ENCODE data around the gene UBE2E2. TPM values are rescaled to one million over a fixed set of nuclear protein-coding genes. Genes with fewer than 3 reads are reported as not detected.

Gene UBE2E2
- total RNA-seq, 2 experiments from 2014 or later, result 0.55 to 1.3 TPM

GRCh38 chr3:23546181-23546580 is 343.1 kb downstream of the UBE2E2 start:
- no peak overlapping the region for H3K27ac Mint-ChIP-seq
- no peak overlapping the region for H3K4me3 Mint-ChIP-seq
- no peaks in the 10 kb centered on the region for H3K36me3 Mint-ChIP-seq (ENCODE audit: low read depth)
- CTCF ChIA-PET, result no interaction called here
- POLR2A ChIA-PET, result no interaction called here
- DNase-seq, result no peak
- H3K9me3 Mint-ChIP-seq, result no peaks in the 10 kb centered on the region
- H3K27me3 Mint-ChIP-seq, result no peaks in the 10 kb centered on the region
- no peaks in the 10 kb centered on the region for H3K4me1 Mint-ChIP-seq

GRCh38 chr3:23547905-23548650 is 345.0 kb downstream of the UBE2E2 start:
- DNase-seq, result no peak

GRCh38 chr3:23548706-23549105 is 345.6 kb downstream of the UBE2E2 start:
- H3K4me1 Mint-ChIP-seq, result no peaks in the 10 kb centered on the region
- H3K9me3 Mint-ChIP-seq, result no peaks in the 10 kb centered on the region
- DNase-seq, result no peak
- ChIA-PET CTCF (no interaction called here), POLR2A (no interaction called here)
- no peak overlapping the region for H3K27ac Mint-ChIP-seq
- no peaks in the 10 kb centered on the region for H3K36me3 Mint-ChIP-seq (ENCODE audit: low read depth)
- no peak overlapping the region for H3K4me3 Mint-ChIP-seq
- H3K27me3 Mint-ChIP-seq, result no peaks in the 10 kb centered on the region

More at GRCh38 chr3:23547905-23548650, 345.0 kb downstream of the UBE2E2 start:
- Mint-ChIP-seq H3K9me3 (no peaks in the 10 kb centered on the region), H3K4me3 (no peak overlapping the region), H3K36me3 (ENCODE audit: low read depth) (no peaks in the 10 kb centered on the region), H3K27me3 (no peaks in the 10 kb centered on the region), H3K27ac (no peak overlapping the region), H3K4me1 (no peaks in the 10 kb centered on the region)
- ChIA-PET POLR2A (no interaction called here), CTCF (no interaction called here)

- H3K27ac Mint-ChIP-seq, result no peak overlapping the region
- POLR2A ChIA-PET, result no interaction called here
- no peaks in the 10 kb centered on the region for H3K36me3 Mint-ChIP-seq (ENCODE audit: low read depth)
- no peak overlapping the region for H3K4me3 Mint-ChIP-seq
- H3K27me3 Mint-ChIP-seq, result no peaks in the 10 kb centered on the region
- CTCF ChIA-PET, result no interaction called here
- DNase-seq, result no peak
- no peaks in the 10 kb centered on the region for H3K4me1 Mint-ChIP-seq
- no peaks in the 10 kb centered on the region for H3K9me3 Mint-ChIP-seq
Measured at GRCh38 chr3:23549148-23549910, 346.2 kb downstream of the UBE2E2 start.

GRCh38 chr3:23550402-23550801 is 347.3 kb downstream of the UBE2E2 start:
- Mint-ChIP-seq H3K4me3 (no peak overlapping the region), H3K36me3 (ENCODE audit: low read depth) (no peaks in the 10 kb centered on the region), H3K27ac (no peak overlapping the region), H3K9me3 (no peaks in the 10 kb centered on the region), H3K27me3 (no peaks in the 10 kb centered on the region), H3K4me1 (no peaks in the 10 kb centered on the region)
- ChIA-PET CTCF (no interaction called here), POLR2A (no interaction called here)
- no peak for DNase-seq

- no peak overlapping the region for H3K27ac Mint-ChIP-seq
- no peak overlapping the region for H3K4me3 Mint-ChIP-seq
- no peak for DNase-seq
- no peaks in the 10 kb centered on the region for H3K9me3 Mint-ChIP-seq
- no peaks in the 10 kb centered on the region for H3K4me1 Mint-ChIP-seq
- ChIA-PET CTCF (no interaction called here), POLR2A (no interaction called here)
- H3K36me3 Mint-ChIP-seq (ENCODE audit: low read depth), result no peaks in the 10 kb centered on the region
- no peaks in the 10 kb centered on the region for H3K27me3 Mint-ChIP-seq
Measured at GRCh38 chr3:23552506-23552905, 349.4 kb downstream of the UBE2E2 start.

- CTCF ChIA-PET, result no interaction called here
- no peaks in the 10 kb centered on the region for H3K27me3 Mint-ChIP-seq
- no peak for DNase-seq
- no peak overlapping the region for H3K27ac Mint-ChIP-seq
- H3K4me1 Mint-ChIP-seq, result no peaks in the 10 kb centered on the region
- POLR2A ChIA-PET, result no interaction called here
- H3K9me3 Mint-ChIP-seq, result no peaks in the 10 kb centered on the region
- no peaks in the 10 kb centered on the region for H3K36me3 Mint-ChIP-seq (ENCODE audit: low read depth)
- no peak overlapping the region for H3K4me3 Mint-ChIP-seq
Measured at GRCh38 chr3:23553353-23553752, 350.2 kb downstream of the UBE2E2 start.

- Mint-ChIP-seq H3K27ac (no peak overlapping the region), H3K4me1 (no peaks in the 10 kb centered on the region), H3K4me3 (no peak overlapping the region), H3K27me3 (no peaks in the 10 kb centered on the region), H3K9me3 (no peaks in the 10 kb centered on the region), H3K36me3 (ENCODE audit: low read depth) (no peaks in the 10 kb centered on the region)
- ChIA-PET CTCF (no interaction called here), POLR2A (no interaction called here)
- DNase-seq, result no peak
Measured at GRCh38 chr3:23565041-23565775, 362.1 kb downstream of the UBE2E2 start.

GRCh38 chr3:23566499-23566898 is 363.4 kb downstream of the UBE2E2 start:
- ChIA-PET CTCF (no interaction called here), POLR2A (no interaction called here)
- Mint-ChIP-seq H3K27me3 (no peaks in the 10 kb centered on the region), H3K4me3 (no peak overlapping the region), H3K36me3 (ENCODE audit: low read depth) (no peaks in the 10 kb centered on the region), H3K9me3 (no peaks in the 10 kb centered on the region), H3K27ac (no peak overlapping the region), H3K4me1 (no peaks in the 10 kb centered on the region)
- no peak for DNase-seq

- no peak for DNase-seq
- ChIA-PET CTCF (no interaction called here), POLR2A (no interaction called here)
- Mint-ChIP-seq H3K27me3 (no peaks in the 10 kb centered on the region), H3K36me3 (ENCODE audit: low read depth) (no peaks in the 10 kb centered on the region), H3K27ac (no peak overlapping the region), H3K4me1 (no peaks in the 10 kb centered on the region), H3K9me3 (no peaks in the 10 kb centered on the region), H3K4me3 (no peak overlapping the region)
Measured at GRCh38 chr3:23567917-23568316, 364.8 kb downstream of the UBE2E2 start.

- Mint-ChIP-seq H3K4me1 (no peaks in the 10 kb centered on the region), H3K27ac (no peak overlapping the region), H3K9me3 (no peaks in the 10 kb centered on the region), H3K4me3 (no peak overlapping the region), H3K27me3 (peaks cover 3% of the 10 kb centered on the region), H3K36me3 (ENCODE audit: low read depth) (no peaks in the 10 kb centered on the region)
- POLR2A ChIA-PET, result no interaction called here
- DNase-seq, result no peak
- CTCF ChIA-PET, result no interaction called here
Measured at GRCh38 chr3:23573827-23574226, 370.7 kb downstream of the UBE2E2 start.

- POLR2A ChIA-PET, result no interaction called here
- peaks cover 3% of the 10 kb centered on the region for H3K27me3 Mint-ChIP-seq
- H3K9me3 Mint-ChIP-seq, result no peaks in the 10 kb centered on the region
- H3K4me3 Mint-ChIP-seq, result no peak overlapping the region
- no peak overlapping the region for H3K27ac Mint-ChIP-seq
- DNase-seq, result no peak
- H3K36me3 Mint-ChIP-seq (ENCODE audit: low read depth), result no peaks in the 10 kb centered on the region
- CTCF ChIA-PET, result no interaction called here
- no peaks in the 10 kb centered on the region for H3K4me1 Mint-ChIP-seq
Measured at GRCh38 chr3:23574822-23575315, 371.7 kb downstream of the UBE2E2 start.

GRCh38 chr3:23575697-23576096 is 372.6 kb downstream of the UBE2E2 start:
- H3K27me3 Mint-ChIP-seq, result peaks cover 3% of the 10 kb centered on the region
- CTCF ChIA-PET, result no interaction called here
- POLR2A ChIA-PET, result no interaction called here
- H3K36me3 Mint-ChIP-seq (ENCODE audit: low read depth), result no peaks in the 10 kb centered on the region
- no peak overlapping the region for H3K4me3 Mint-ChIP-seq
- no peaks in the 10 kb centered on the region for H3K4me1 Mint-ChIP-seq
- DNase-seq, result no peak
- no peak overlapping the region for H3K27ac Mint-ChIP-seq
- H3K9me3 Mint-ChIP-seq, result no peaks in the 10 kb centered on the region
